ENCODE results near the gene LGMN. TPM values are rescaled to one million over a fixed set of nuclear protein-coding genes. Genes with fewer than 3 reads are reported as not detected.
"Not testable (repeated sequence)": the region's sequence is repeated elsewhere in the genome, so short reads cannot be mapped to it uniquely, and the experiment has no call there.

Gene LGMN
- total and polyA plus RNA-seq, 9 donors: 27.3 to 231 (median 49.1) TPM

- no peak overlapping the region for H3K4me3 ChIP-seq
- H3K9me3 ChIP-seq: no peaks in the 10 kb centered on the region
- peak; percentile 52 to 80 (median 65) for DNase-seq
- peaks cover 10% of the 10 kb centered on the region for H3K4me1 ChIP-seq (ENCODE audit: insufficient read depth)
- H3K27ac ChIP-seq: peak overlapping the region in 1 of 2 donors; percentile 71
- H3K27me3 ChIP-seq: no peaks in the 10 kb centered on the region
- H3K36me3 ChIP-seq: no peaks in the 10 kb centered on the region
- WGBS, 3 donors: 34 to 59% (median 43%) methylated on average over 5 of the region's 5 CpGs
- no peak for TF ChIP-seq CTCF (IDR thresholded peaks at IDR 0.05)
- no peak for TF ChIP-seq POLR2A (IDR thresholded peaks at IDR 0.05)
- no peak for TF ChIP-seq EP300 (IDR thresholded peaks at IDR 0.05)
- intact Hi-C loops (cut with DNase I): no loop called here
These were observed 2.6 kb upstream of the LGMN start for GRCh38 chr14:92750994-92751400.

- H3K36me3 ChIP-seq; intact Hi-C loops (cut with DNase I); DNase-seq; H3K27me3 ChIP-seq; H3K4me3 ChIP-seq; H3K9me3 ChIP-seq; H3K4me1 ChIP-seq (ENCODE audit: insufficient read depth): not testable (repeated sequence)
- WGBS, 3 donors: 83 to 93% (median 85%) methylated on average over 10 of the region's 10 CpGs
- H3K27ac ChIP-seq: peak overlapping the region in 1 of 2 donors; percentile 71
These were observed 1.8 kb upstream of the LGMN start for GRCh38 chr14:92750222-92750728.

DNA sequence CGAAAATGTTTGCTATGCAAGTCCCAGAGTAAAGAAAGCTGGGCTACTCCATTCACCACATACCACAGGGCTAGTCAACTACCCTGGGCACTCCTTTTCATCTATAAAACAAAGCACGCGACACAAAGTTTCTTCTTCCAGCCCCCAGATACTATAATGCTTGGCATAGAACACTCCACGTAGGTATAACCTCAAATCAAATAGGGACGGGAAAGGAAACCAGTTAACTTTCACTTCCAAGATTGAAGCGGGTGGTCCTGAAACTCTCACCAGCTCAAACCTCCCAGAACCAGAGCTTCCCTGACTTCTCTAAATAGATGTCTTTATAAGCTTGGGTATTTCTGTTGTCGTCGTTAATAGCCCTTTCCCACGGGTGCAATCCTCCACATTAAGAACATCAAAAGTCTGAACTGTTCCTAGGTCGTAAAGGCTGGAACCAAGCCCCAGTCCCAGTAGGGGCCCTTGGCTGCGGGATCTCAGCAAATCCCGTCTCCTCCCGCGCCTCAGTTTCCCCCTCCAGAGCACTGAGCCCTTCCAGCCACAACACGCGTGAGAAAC is 647 bp downstream of the LGMN start:
- peak in 3 of 5 donors; percentile 11 to 40 (median 35) for DNase-seq
- TF ChIP-seq EP300 (IDR thresholded peaks at IDR 0.05) (no peak), POLR2A (IDR thresholded peaks at IDR 0.05) (no peak), CTCF (IDR thresholded peaks at IDR 0.05) (no peak)
- no peaks in the 10 kb centered on the region for H3K9me3 ChIP-seq
- H3K27ac ChIP-seq: peak overlapping the region in 1 of 2 donors; percentile 57
- H3K36me3 ChIP-seq: no peaks in the 10 kb centered on the region
- peak overlapping the region; percentile 77 for H3K4me3 ChIP-seq
- peaks cover 10% of the 10 kb centered on the region for H3K4me1 ChIP-seq (ENCODE audit: insufficient read depth)
- intact Hi-C loops (cut with DNase I): no loop called here
- no peaks in the 10 kb centered on the region for H3K27me3 ChIP-seq
- 1% methylated on average over 16 of the region's 16 CpGs for WGBS, 3 donors

DNA sequence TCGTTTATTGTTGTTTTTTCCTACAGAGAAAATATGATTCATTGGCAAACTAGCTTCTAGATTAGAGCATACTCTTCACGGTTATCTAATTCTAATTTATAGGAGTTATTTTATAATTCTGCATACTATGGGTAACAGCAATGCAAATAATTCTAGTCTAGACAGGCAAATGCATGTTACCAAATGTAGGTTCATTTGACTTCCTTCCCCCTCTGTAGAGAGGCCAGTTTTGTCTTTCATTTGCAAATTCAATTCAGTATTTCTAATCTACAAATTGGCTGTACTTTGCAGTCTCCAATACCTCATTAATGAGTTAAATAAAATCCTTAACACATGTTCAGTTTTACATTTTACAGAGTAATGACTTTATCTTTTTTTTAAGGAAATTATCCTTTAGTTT is 4.2 kb downstream of the LGMN start:
- TF ChIP-seq CTCF (IDR thresholded peaks at IDR 0.05): no peak
- no peak for TF ChIP-seq EP300 (IDR thresholded peaks at IDR 0.05)
- no peak for TF ChIP-seq POLR2A (IDR thresholded peaks at IDR 0.05)
- WGBS, 3 donors: 49 to 50% (median 49%) methylated on average over 2 of the region's 2 CpGs
- H3K4me1 ChIP-seq (ENCODE audit: insufficient read depth): no peaks in the 10 kb centered on the region
- H3K9me3 ChIP-seq: no peaks in the 10 kb centered on the region
- no peak overlapping the region for H3K27ac ChIP-seq
- intact Hi-C loops (cut with DNase I): no loop called here
- DNase-seq: no peak
- no peak overlapping the region for H3K4me3 ChIP-seq
- H3K27me3 ChIP-seq: no peaks in the 10 kb centered on the region
- no peaks in the 10 kb centered on the region for H3K36me3 ChIP-seq

DNA sequence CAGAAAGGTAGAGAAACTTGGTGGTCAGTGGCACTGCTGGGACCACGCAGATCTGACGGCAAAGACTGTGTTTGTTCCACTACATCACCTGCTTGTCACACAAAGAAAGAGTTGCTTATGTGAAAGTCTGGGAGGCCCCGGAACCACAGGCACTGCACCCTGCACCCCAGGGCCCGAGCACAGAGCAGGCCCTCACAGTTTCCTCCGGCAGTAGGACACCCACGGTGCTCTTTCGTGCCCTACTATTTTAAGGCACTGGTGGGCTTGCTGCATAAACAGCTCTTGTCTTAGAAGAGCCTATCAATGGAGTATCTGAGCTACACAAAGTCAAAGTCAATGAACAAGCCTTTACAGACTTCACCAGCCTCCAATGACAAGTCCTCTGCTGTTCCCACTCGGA is 8.0 kb downstream of the LGMN start:
- no peaks in the 10 kb centered on the region for H3K36me3 ChIP-seq
- H3K27ac ChIP-seq: no peak overlapping the region
- no peak overlapping the region for H3K4me3 ChIP-seq
- 96 to 98% (median 96%) methylated on average over 8 of the region's 8 CpGs for WGBS, 3 donors
- no peaks in the 10 kb centered on the region for H3K27me3 ChIP-seq
- H3K9me3 ChIP-seq: no peaks in the 10 kb centered on the region
- H3K4me1 ChIP-seq (ENCODE audit: insufficient read depth): peaks cover 2% of the 10 kb centered on the region
- TF ChIP-seq CTCF (IDR thresholded peaks at IDR 0.05) (no peak), POLR2A (IDR thresholded peaks at IDR 0.05) (no peak), EP300 (IDR thresholded peaks at IDR 0.05) (no peak)
- no peak for DNase-seq
- intact Hi-C loops (cut with DNase I): loop anchor here in 1 of 4 donors (2.0 kb wide), 1 partner anchor 44 kb away; no protein-coding TSS in a partner anchor
